D341Med (cell line): ENCODE data around the gene HUS1.
"Not testable (repeated sequence)": the region's sequence is repeated elsewhere in the genome, so short reads cannot be mapped to it uniquely, and the experiment has no call there.

Experiments used
- DNase-seq: peaks from one replicate; pipeline ENCODE4 v3.0.0; 2012; ENCODE audit warnings: low spot score

HUS1 gene

DNA sequence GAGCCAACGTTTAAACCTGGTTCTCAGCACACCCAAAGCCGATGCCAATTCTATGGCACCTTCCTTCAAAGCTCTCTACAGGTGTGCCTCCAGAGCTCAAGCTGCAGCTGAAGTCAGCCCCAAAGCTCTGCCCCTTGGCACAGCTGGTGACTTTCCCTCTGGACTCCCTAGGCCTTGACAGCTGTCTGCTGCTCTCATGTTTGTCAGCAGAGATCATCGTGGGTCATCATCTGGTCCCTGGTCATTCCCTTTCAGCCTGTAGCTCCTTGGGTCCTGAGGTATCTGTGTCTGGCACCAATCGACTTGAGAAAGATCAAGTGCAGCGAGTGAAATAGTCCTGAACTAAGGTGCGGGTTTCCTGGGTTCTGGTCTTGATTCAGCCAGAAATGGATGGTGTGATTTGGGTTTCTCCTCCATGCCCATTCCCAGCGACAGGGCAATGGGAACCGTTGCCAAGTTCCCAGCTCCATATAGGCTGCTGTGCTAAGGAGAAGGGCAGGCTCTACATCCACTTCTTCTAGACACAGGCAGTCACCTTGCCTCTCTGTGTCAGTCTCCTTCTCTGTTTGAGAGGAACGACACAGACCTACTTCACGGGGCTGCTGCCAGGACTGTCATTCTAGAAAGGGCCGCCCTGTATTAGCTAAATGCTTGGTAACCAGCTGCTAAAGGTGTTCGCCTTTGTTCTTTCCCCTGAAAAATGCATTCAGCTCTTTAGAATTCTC is 34.7 kb downstream of the HUS1 start:
- no peak for DNase-seq

DNA sequence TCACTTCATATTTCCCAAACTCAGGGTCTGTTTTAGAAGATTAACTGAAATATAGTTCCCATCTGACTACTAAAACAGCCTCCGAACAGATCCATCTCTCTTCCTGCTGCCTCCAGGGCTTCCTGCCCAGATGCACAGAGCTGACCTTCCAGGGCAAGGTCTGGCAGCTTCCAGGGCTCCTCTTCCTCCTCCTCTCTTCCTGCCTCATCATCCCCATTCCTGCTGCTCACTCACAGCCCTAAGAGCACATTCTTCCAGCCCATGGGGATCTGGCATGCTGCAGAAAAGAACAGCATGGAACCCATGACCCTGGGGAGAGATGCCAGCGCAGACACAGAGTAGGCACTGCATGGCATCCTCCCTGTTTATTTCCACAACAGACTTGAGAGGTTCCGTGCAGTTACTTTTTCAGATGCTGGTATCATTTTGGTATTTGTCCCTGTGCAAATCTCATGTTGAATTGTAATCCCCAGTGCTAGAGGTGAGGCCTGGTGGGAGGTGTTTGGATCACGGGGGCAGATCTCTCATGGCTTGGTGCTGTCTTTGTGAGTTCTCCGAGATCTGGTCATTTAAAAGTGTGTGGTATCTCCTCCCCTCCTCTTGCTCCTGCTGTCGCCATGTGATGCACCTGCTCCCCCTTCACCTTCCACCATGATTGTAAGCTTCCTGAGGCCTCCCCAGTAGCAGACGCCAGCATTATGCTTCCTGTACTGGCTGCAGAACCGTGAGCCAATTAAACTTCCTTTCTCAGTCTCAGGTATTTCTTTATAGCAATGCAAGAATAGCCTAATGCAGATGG is 35.5 kb downstream of the HUS1 start:
- DNase-seq, result no peak

DNA sequence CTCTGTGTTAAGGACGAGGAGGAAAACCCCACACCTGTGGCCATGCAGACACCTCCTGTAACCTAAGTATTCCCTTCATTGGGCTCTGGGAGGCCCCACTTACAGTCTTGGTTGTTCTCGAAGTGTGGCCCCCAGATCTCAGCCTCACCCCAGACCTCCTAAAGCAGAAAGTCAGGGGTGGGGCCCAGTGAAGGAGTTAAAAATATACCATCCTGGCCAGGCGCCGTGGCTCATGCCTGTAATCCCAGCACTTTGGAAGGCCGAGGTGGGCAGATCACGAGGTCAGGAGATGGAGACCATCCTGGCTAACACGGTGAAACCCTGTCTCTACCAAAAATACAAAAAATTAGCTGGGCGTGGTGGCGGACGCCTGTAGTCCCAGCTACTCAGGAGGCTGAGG is 36.8 kb downstream of the HUS1 start:
- DNase-seq, result not testable (repeated sequence)

DNA sequence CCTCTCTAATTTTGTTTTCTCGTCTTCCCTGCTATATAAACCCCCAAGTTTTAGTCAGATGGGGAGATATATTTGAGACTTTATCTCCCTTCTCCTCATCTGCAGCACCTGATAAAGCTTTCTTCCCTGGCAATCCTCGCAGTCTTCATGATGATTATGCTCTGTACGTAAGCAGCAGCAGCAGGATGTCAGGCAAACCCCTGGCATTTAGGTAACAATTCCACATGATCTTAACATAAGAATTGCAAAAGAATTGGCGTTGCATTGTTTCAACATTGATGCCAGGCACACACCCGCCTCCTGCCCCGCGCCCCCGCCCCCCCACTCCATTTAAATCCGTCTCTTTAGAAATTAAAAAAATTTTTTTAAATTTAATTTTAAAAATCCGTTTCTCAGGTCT is 37.3 kb downstream of the HUS1 start:
- DNase-seq, result no peak

DNA sequence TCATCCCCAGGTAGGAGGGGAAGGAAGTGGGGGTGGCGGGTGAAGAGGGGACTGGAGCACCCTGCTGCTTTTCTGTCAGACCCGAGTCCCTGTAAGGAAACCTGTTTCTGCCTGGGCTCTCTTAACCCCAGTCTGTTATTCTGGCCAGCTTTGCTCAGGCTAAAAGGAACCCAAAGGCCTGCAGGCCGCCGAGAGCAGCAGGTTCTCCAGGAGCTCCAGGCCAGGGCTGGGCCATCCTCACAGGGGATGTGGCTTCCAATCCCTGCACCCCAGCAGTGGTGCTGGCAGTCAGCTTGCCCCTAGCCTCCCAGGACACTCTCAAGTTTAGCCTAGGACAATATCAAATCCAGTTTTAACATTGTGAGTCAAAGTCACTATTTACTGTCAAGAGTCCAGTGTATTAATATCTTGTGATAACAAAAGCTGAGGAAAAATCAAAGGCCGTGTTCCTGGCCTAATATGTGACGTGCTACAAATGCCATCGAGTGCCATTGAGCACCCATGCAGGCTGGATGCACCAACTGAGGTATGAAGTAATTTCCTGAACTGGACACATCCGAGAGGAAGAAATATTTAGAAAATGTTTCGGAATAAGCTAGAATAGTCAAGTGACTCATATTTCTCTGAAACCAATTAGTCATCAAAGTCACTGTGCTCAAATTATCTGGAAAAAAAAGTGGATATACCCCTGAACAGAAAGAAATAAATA is 38.1 kb downstream of the HUS1 start:
- no peak for DNase-seq

DNA sequence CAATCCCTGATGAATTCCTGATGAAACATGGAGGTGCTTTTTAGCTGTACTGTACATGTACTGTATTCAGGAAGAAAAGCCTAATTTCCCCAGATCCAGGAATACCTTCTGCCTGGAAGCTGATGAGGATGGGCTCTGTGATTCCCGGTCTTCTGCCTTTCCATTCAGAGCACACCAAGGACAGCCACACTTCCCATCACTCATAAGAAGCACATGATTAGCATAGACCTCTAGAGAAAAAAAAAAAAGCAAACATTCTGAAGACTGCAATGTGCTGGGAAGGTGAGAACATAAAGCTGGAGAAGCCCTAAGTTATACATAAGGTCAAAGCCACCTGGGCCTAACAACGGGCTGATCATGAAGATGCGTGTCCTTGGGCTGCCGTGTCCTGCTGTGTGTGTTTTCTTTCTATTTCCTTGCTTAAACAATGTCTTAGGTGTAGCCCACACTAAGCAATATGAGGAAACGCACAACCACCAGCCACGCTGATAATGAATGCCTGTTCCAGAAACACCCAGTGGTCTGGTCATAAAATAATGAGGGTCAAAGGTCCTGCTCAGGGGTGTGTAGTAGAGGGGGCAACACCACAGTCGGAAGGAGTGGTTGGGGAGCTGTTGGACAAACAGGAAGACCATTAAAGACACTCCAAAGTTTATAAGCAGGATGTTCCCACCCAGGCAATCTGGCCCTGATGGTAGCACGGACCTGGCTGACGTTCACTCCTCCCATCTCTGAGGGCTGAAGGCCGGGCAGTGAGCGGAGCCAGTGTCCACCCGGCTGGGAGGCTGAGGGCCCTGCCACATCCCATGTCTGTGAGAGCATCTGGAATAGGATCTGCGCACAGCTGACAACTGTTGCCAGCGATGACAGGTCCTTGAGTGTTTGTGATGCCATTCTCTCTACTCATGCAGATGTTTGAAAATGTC is 39.1 kb downstream of the HUS1 start:
- DNase-seq, result no peak

DNA sequence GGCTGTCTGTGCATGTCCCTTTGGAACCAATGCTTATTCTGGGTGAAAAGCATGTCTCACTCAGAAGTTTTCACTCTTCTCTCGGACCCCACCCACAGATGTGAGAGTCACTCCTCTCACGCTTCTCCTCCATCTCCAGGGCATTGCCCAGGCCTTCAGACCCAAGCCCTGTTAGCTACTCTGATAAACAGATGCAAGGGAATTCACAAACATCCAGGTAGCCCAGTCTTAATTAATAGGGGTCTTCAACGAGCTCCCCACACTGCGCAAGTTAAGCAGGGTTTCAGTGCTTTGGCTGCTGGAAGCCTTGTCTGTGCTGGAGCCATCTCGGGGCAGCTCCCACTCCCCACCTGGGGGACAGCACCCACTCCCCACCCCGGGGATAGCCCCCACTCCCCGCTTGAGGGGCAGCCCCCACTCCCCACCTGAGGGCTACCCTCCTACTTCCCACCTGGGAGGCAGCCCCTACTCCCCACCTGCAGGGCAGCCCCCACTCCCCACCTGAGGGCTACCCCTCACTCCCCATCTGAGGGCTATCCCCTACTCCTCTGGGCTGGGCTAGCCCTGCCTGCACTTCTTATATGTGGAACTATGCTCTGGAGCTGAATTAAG is 39.9 kb downstream of the HUS1 start:
- no peak for DNase-seq

DNA sequence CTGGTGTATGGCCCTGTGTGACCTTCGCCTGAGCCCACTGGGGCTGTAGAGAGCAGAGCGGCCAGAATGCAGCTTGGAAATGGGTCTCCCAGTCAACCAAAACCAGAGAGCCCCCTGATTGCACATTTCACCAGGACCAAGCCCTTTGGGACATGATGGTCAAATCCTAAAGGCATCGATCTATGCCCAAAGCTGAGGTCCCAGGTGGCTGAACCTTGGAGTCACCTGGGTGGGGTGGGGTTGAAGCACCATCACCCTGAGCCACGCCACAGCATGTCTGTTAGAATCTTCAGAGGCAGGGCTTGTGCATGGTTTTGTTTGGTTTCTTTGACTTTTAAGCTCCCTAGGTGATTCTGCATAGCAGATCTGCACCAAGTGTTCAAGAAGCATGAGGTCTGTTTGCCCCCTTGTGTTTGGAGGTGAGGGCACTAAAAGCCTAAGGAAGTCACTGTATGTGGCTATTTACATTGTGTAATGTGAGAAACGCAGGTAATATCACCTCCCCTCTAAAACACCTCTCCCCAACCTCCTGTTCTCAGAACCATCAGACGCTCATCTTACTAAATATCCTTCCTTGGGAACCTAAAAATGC is 40.7 kb downstream of the HUS1 start:
- no peak for DNase-seq

DNA sequence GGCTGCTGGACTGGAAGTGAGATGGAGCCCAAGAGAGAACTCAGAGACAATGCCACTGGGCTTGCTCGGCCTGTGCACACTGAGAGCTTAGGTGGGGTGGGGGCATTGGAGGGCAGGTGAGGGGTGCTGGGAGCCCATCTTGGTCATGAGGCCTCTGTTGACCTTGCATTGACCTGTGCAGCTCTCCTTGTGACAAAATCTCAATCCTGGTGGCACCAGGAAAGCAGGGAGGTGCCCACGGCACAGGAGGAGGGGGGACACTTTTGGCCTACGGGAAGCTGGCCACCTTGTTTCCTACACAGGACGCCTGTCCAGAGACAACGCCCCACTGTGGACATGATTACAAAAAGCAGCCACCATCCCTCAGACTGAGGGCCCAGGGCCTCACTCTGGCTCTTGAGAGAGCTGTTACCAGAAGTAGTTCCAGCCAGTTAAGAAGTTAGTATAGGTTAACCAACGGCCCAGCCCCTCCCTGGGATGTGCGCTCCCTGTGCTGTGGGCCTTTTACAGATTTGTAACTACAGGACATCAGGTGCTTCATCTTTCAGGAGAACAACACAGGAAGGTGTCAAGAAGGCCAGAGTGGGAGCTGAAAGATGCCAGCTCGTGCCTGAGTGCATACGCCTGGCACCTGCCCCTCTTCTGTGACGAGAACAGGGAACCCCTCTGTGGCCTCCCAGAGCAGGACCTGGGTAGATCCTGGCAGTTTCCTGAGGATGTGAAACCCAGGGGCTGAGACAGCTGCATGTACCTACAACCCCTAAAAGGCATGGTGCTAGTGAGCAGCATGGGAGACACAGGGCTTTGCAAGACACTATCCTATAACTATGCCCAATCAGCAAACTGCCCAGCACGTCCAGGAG is 41.5 kb downstream of the HUS1 start:
- no peak for DNase-seq

DNA sequence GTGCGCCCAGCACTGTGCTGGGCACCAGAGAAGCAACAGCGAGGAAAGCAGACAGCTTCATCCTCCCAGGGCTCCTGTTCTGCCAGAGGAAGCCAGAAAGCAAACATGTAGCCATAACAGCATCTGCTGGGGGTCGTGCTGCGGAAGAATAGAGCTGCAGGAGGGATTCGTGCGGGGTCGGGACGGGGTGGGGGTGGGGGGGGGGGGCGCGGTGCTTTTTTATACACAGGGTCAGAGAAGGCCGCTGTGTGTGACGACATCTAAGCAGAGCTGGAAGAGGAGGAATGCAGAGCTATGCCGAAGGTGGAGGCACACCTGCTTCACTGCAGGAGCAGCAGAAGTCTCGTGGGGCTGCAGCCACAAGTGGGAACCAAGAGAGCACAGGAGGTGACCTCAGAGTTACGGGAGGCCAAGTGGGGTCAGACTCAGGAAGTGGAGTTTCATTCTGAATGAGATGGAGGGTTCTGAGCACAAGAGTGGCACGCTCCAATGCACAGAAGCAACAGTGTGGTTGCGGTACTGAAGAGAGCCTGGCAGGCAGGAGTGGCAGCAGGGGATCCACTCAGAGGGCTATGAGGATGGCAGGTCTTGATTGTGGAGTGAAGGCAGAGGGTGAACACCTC is 42.2 kb downstream of the HUS1 start:
- no peak for DNase-seq

DNA sequence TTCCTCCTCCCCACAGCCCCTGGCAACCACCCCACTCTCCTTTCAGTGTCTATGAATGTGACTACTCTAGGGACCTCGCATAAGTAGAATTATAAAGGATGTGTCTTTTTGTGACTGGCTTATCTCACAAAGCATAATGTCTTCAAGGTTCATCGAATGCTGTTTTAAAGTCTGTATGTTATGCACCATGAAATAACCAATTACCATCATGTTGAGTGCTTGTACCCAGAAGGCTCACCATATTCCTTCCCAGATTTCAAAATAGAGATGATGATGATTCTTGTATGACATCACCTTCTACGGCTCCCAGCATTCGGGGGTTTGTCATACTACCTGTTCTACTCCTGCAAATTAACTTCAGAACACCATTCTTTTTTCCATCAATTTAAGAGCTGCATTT is 43.1 kb downstream of the HUS1 start:
- no peak for DNase-seq

DNA sequence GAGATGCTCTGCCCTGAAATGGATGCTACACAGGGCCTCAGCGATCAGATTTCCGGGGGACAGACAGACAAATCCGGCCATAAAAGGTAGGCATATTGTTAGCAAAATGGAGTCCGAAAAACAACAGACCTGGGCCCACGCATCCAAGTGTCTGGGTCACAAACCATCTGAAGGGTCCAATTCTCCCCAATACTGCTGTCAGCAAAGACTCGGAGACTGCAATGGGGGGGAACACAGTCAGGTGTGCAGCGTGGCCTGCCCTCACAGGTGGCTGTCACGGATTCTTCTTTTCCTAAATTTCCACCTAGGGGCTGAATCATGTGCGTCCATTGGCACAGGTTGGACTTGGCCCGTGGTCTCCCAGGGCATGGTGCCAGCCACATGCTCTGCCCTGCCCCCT is 44.1 kb downstream of the HUS1 start:
- no peak for DNase-seq

DNA sequence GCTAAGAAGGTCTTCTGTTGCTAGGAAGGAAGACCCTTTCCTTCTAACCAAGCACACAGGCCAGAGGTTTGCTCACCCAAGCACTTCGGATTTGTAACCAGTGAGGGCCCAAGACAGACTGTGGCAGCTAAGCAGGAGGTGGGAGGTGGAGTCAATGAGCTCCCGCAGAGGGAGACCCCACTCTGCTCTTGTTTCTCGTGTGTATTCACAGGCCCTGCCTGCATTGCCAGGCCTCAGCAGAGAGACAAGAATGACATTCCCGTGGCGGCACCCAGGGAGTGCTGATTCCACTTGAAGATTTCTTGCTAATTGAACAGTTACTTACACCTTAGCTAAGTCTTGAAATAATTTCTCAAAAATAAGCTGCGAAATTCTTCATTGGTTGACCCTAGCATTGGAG is 44.6 kb downstream of the HUS1 start:
- DNase-seq, result no peak

DNA sequence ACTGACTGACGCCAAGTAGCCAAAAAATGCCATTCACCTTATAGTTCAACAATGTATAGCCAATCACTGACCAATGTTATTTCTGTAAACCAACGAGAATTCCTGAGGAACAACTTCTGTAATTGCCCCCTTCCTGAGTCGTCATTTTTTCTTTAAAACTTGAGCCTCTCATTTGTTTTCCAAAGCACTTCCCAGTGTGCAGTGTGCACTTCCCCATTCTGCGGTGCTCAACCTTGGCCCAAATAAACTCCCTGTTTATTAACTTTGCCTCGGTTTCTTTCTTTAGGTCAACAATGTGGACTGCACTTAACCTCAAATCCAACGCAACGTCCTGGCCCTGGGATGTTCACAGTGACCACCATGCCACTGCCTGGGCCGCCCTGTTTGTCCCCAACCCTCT is 46.2 kb downstream of the HUS1 start:
- no peak for DNase-seq

DNA sequence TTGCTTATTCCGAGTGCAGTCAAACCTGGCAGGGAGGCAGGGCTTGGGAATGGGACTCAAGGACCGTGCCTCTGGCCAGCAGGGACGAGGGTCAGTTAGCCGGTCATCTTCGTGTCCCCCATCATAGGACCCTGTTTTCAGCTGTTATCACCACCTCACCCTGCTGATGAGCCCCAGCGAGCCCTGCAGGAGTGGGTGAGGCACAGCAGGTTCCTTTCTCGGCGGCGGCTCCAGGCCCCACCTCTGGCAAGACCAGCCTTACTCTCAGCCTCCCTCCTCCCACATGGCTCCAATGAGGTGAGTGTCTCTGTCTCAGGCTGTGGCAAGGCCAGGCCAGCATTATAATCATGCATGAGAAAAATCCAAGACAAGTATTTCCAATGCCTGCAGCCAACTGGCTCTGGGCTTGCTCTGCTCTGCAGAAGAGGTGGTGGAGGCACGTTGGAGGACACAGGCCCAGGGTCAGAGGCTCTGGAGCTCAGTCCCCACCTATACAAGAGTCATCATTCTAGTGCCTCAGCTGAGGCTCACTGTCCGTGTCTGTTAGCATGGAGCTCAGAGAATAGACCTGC is 46.9 kb downstream of the HUS1 start:
- DNase-seq, result no peak

DNA sequence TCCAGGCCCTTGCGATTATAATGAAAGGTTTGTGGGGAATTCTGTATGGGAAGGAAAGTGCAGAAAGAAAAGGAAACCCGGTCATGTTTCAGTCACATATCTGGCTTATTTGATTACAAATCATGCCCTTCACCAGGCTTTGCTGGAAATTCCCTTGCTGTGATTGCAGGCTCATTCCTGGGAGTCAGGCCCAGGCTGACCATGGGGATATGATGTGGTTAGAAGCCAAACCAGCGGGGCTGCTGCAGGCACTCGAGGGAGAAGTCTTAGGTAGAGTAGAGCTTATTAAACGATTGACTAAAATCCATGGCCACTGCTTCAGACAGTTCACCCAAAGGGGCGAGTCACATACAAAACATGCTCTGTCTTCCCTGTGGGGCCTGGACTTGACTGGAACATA is 47.4 kb downstream of the HUS1 start:
- no peak for DNase-seq

DNA sequence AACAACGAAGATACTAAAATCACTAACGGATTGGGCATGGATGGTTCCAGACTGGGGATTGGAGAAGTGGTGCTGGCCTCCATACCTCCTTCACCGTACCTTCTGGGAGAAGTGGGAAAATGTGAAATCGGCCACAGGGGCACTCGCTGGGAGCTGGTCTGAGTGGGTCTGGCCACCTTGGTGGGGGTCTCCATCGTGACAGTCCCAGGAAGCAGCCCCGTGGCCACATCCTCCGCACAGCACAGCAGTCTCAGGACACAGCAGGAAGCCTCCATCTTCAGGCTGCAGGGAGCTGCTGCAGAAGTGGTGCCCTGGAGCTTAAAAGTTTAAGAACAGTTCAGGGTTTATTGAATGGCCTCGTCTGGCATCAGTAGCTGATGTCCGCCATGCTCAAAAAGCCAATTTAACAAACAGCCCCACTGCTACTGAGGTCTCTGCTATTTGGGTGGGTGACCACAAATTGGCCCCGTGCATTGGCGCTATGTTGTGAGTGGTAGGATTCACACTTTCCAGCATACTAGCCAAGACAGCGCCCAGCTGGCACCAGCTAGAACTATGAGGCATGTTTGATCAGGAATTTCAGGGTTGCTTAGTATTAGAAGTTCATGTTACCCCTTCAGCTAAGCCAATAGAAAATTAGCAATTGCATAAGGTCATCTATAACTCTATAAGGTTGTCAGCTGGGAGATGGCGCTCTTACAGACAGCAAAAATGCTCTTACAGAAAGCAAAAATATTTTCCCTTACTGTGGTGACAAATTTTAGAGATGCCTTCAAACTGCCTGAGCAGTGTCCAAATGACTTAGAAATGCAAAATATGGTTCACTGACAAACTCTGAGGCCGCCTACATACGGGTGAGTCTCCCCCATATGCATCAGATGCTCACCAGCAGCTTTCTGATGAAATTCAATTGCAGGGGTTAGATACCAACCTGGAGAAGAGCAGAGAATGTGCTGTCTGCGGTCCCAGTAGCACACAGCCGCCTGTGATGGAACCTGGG is 48.1 kb downstream of the HUS1 start:
- no peak for DNase-seq

DNA sequence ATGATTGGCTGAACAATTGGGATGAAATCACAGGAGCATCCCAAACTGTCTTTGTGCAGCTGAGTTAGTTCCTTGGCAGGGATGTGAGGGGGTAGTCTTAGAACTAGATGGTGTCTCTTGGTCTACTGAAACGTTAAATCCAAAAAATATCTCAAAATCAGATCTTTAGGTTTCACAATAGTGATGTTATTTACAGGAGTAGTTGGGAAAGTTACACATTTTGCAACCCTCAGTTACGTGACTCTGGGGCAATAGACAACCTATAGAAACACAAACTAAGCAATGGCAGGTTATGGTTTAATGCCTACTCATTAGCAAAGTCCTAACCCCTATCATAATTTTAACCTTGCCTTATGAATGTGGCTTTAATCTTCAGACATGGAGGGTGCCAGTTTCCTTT is 55.1 kb downstream of the HUS1 start:
- DNase-seq, result no peak
